Uterus (tissue), 2 donors: ENCODE measurements around the gene MIEN1.

Experiments
- POLR2A ChIP-seq, 2 donors: fragments of 450-650 bp; IDR thresholded peaks; one replicate each; pipeline ENCODE4 v1.6.1; 2016; ENCODE audit warnings: antibody characterized with exemption in 2 of 2, mild to moderate bottlenecking in 1 of 2, moderate library complexity in 1 of 2
- TF ChIP-seq, protein P1 (sequence below), 4 experiments: fragments of 200-600 bp in 2 of 4; fragments of 450-650 bp in 2 of 4; sonication (generic) in 2 of 4; IDR thresholded peaks; one replicate each; pipeline ENCODE4 v1.5.1; 2016 to 2019; ENCODE audit warnings: antibody characterized with exemption in 4 of 4, mild to moderate bottlenecking in 2 of 4, moderate library complexity in 1 of 4

DNA sequence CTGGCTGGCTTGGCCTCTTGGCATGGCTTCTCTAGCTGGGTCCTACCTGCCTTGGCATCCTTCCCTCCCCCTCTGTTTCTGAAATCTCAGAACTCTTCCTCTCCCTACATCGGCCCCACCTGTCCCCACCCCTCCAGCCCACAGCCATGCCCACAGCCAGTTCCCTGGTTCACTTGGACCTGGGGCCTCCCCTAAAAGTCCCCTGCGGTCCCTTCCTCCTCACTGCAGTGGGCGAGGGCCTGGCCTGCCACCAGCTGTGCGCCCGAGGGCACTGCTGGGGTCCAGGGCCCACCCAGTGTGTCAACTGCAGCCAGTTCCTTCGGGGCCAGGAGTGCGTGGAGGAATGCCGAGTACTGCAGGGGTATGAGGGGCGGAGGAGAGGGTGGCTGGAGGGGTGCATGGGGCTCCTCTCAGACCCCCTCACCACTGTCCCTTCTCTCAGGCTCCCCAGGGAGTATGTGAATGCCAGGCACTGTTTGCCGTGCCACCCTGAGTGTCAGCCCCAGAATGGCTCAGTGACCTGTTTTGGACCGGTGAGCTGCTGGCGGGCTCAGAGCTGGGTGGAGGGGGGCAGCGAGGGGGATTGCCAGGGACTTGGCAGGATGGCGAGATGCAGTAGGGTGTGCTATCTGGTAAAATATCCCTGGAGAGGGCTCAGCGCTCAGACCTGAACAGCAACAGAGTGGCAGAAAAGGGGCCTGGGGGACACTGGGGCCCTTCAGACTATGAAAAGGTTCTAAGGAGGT, 14.1 kb downstream of the MIEN1 start:
- no peak for TF ChIP-seq POLR2A (IDR thresholded peaks at IDR 0.05)
- TF ChIP-seq, protein P1, sequence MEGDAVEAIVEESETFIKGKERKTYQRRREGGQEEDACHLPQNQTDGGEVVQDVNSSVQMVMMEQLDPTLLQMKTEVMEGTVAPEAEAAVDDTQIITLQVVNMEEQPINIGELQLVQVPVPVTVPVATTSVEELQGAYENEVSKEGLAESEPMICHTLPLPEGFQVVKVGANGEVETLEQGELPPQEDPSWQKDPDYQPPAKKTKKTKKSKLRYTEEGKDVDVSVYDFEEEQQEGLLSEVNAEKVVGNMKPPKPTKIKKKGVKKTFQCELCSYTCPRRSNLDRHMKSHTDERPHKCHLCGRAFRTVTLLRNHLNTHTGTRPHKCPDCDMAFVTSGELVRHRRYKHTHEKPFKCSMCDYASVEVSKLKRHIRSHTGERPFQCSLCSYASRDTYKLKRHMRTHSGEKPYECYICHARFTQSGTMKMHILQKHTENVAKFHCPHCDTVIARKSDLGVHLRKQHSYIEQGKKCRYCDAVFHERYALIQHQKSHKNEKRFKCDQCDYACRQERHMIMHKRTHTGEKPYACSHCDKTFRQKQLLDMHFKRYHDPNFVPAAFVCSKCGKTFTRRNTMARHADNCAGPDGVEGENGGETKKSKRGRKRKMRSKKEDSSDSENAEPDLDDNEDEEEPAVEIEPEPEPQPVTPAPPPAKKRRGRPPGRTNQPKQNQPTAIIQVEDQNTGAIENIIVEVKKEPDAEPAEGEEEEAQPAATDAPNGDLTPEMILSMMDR (IDR thresholded peaks at IDR 0.05) = no peak
